K562 (cell line): ENCODE measurements around the gene CHSY3. TPM values are rescaled to one million over a fixed set of nuclear protein-coding genes. Genes with fewer than 3 reads are reported as not detected.

Source experiments
- ATAC-seq: fragments of 200-7000 bp; cut with Tn5 transposase; 3 replicates; pipeline ENCODE4 v1.9.1; 2020; ENCODE audit warnings: moderate library complexity
- BruUV-seq: library from RNA; stranded (reverse); fragments of 400-500 nt; replicated peaks from 2 replicates; lab custom pipeline; 2021; lab: Mats Ljungman, UMichigan
- CTCF ChIA-PET: fragments of 300-600 bp; formaldehyde crosslinking; extraction: SDS; loops from one replicate; lab custom pipeline; 2021; ENCODE audit warnings: low intra/inter-chr PET ratio; lab: Yijun Ruan, JAX
- POLR2A ChIA-PET: fragments of 300-600, 350-650 bp; sonication (Branson Sonifier 250); formaldehyde crosslinking; extraction: SDS; loops from one replicate; lab custom pipeline; 2021; ENCODE audit warnings: antibody characterized with exemption, inconsistent platforms; lab: Yijun Ruan, JAX
- DNase-seq, 4 experiments: peaks; one replicate each; pipeline versions ENCODE4 v3.0.0 to v3.0.0-alpha.2; 2011 to 2018; ENCODE audit warnings: low spot score in 3 of 4, mixed read lengths in 3 of 4; ENCODE audit errors: extremely low read depth in 1 of 4
- FAIRE-seq: peaks from 2 replicates; lab custom pipeline; 2011; peaks lifted over from hg19 to GRCh38; lab: Jason Lieb, UNC
- H2AFZ ChIP-seq: 2 replicates; pipeline ENCODE4 v1.6.0; 2011; ENCODE audit warnings: low read depth, low read length, control low read depth, inconsistent platforms
- H3K27ac ChIP-seq: fragments of 200-600 bp; 3 replicates; pipeline ENCODE4 v1.8.0; 2011; ENCODE audit warnings: low read depth, mild to moderate bottlenecking, control low read depth, inconsistent platforms, low read length, moderate library complexity, mixed read lengths; ENCODE audit errors: extremely low read depth
- H3K27me3 ChIP-seq, 2 experiments: fragments of 300-600 bp in 1 of 2; 2 replicates in 1 of 2; 3 replicates in 1 of 2; pipeline versions ENCODE4 v1.6.0 to v1.8.0; 2011; ENCODE audit warnings: inconsistent platforms in 2 of 2, low read length in 2 of 2, mild to moderate bottlenecking in 1 of 2, mixed read lengths in 1 of 2, moderate library complexity in 1 of 2; ENCODE audit not compliant: control insufficient read depth in 2 of 2, insufficient read depth in 2 of 2
- H3K36me3 ChIP-seq: fragments of 300-600 bp; 3 replicates; pipeline ENCODE4 v1.8.0; 2011; ENCODE audit warnings: mild to moderate bottlenecking, low read length, inconsistent platforms; ENCODE audit not compliant: control insufficient read depth, insufficient read depth
- H3K4me1 ChIP-seq, 2 experiments: fragments of 200-600 bp in 1 of 2; replicated peaks in 1 of 2; 2 replicates in 1 of 2; 3 replicates in 1 of 2; pipeline versions ENCODE4 v1.5.1 to v1.8.0; 2011; ENCODE audit warnings: inconsistent platforms in 2 of 2, low read length in 2 of 2, mild to moderate bottlenecking in 1 of 2, mixed read lengths in 1 of 2, moderate library complexity in 1 of 2; ENCODE audit not compliant: control insufficient read depth in 2 of 2, insufficient read depth in 2 of 2
- H3K4me2 ChIP-seq: 2 replicates; pipeline ENCODE4 v1.6.1; 2011; ENCODE audit warnings: low read length, control low read depth, inconsistent platforms, mixed read lengths; ENCODE audit not compliant: insufficient read depth
- H3K4me3 ChIP-seq: fragments of 200-600 bp; sonication (generic), shearing (Covaris generic); 2 replicates; pipeline ENCODE4 v1.5.1; 2016; ENCODE audit warnings: control low read depth, inconsistent platforms
- H3K79me2 ChIP-seq: fragments of 200-600 bp; 3 replicates; pipeline ENCODE4 v1.8.0; 2011; ENCODE audit warnings: low read length, inconsistent platforms; ENCODE audit not compliant: control insufficient read depth, insufficient read depth
- H3K9ac ChIP-seq, 2 experiments: 2 replicates each; pipeline versions ENCODE4 v1.6.0 to v1.6.1; 2011; ENCODE audit warnings: low read depth in 2 of 2, low read length in 2 of 2, control low read depth in 1 of 2, inconsistent platforms in 1 of 2, mild to moderate bottlenecking in 1 of 2, mixed read lengths in 1 of 2; ENCODE audit not compliant: insufficient read depth in 1 of 2
- H3K9me1 ChIP-seq: one replicate; pipeline ENCODE4 v1.6.0; 2011; ENCODE audit warnings: inconsistent platforms, mild to moderate bottlenecking, low read length, moderate library complexity; ENCODE audit not compliant: control insufficient read depth, insufficient read depth
- H3K9me3 ChIP-seq: replicated peaks from 2 replicates; pipeline ENCODE4 v1.5.1; 2011; ENCODE audit warnings: low read depth, low read length, inconsistent platforms; ENCODE audit not compliant: control insufficient read depth, insufficient read depth
- H4K20me1 ChIP-seq: replicated peaks from 2 replicates; pipeline ENCODE4 v1.6.1; 2011; ENCODE audit warnings: low read length, inconsistent platforms, mixed read lengths; ENCODE audit not compliant: control insufficient read depth, insufficient read depth
- ATF4 ChIP-seq: fragments of 450-650 bp; formaldehyde crosslinking; IDR thresholded peaks from 2 replicates; pipeline ENCODE4 v1.4.0; 2022; ENCODE audit warnings: mild to moderate bottlenecking, moderate library complexity
- CBX3 ChIP-seq, 2 experiments: IDR thresholded peaks; 1 replicate in 1 of 2; 2 replicates in 1 of 2; pipeline ENCODE4 v1.6.1; 2012; ENCODE audit warnings: inconsistent platforms in 2 of 2, low read length in 2 of 2, borderline replicate concordance in 1 of 2, control low read depth in 1 of 2
- NFATC3 ChIP-seq: fragments of 450-650 bp; IDR thresholded peaks from 2 replicates; pipeline ENCODE4 v1.6.1; 2017; ENCODE audit warnings: mild to moderate bottlenecking
- POLR2AphosphoS2 ChIP-seq: IDR thresholded peaks from 2 replicates; pipeline ENCODE4 v1.6.1; 2012; ENCODE audit warnings: low read length, improper control_type of control experiment
- PRDM10 ChIP-seq: fragments of 450-650 bp; IDR thresholded peaks from 2 replicates; pipeline ENCODE4 v1.6.1; 2018; ENCODE audit not compliant: partially characterized antibody
- RAD21 ChIP-seq, 2 experiments: fragments of 250-450 bp in 1 of 2; fragments of 450-650 bp in 1 of 2; sonication (Bioruptor Pico) in 1 of 2; formaldehyde crosslinking in 1 of 2; IDR thresholded peaks in 1 of 2; conservative IDR thresholded peaks in 1 of 2; 2 replicates each; pipeline versions ENCODE4 v1.4.0 to v1.8.0; 2020 to 2022; ENCODE audit warnings: mild to moderate bottlenecking in 2 of 2, moderate library complexity in 1 of 2
- TRIM28 ChIP-seq: fragments of 450-650 bp; IDR thresholded peaks from 2 replicates; pipeline ENCODE4 v1.6.1; 2017
- ZBTB8A ChIP-seq: fragments of 450-650 bp; IDR thresholded peaks from 2 replicates; pipeline ENCODE4 v1.6.1; 2018; ENCODE audit warnings: mild to moderate bottlenecking, moderate library complexity; ENCODE audit not compliant: partially characterized antibody
- ZNF280B ChIP-seq: fragments of 250-450 bp; sonication (Bioruptor Pico); IDR thresholded peaks from 2 replicates; pipeline ENCODE4 v1.5.1; 2021; ENCODE audit warnings: mild to moderate bottlenecking
- ZNF699 ChIP-seq: fragments of 250-450 bp; sonication (Bioruptor Pico); IDR thresholded peaks from 2 replicates; pipeline ENCODE4 v1.8.0; 2021; ENCODE audit warnings: mild to moderate bottlenecking, moderate library complexity; ENCODE audit not compliant: insufficient replicate concordance
- WGBS: fragments of 100-300 bp; shearing (Covaris generic); methylation state at CpG from one replicate; pipeline ENCODE4 v1.1.6; 2016; ENCODE audit warnings: low coverage, mixed read lengths; ENCODE audit not compliant: insufficient coverage; ENCODE audit errors: missing lambda C conversion rate; 5-methylcytosine and 5-hydroxymethylcytosine counted together
- in situ Hi-C: fragments of 300-500 bp; cut with MboI; formaldehyde crosslinking; loops from 4 replicates; pipeline ENCODE4 v1.15.0; 2018; ENCODE audit warnings: inconsistent platforms, mixed read lengths
- intact Hi-C: fragments of 100-400 bp; cut with micrococcal nuclease; formaldehyde crosslinking; loops from 2 replicates; pipeline ENCODE4 v1.14.2; 2022
- polyA plus RNA-seq, 8 experiments: library from polyadenylated mRNA; depleted of rRNA in 4 of 8; stranded (reverse) in 5 of 8; unstranded in 3 of 8; fragments of >200 nt; fragmentation: Nextera tagmentation in 2 of 8; fragmentation: Illumina TruSeq in 1 of 8; extraction: Ambion mirVana in 2 of 8; extraction: Trizol in 1 of 8; gene quantifications; 2 replicates each; pipeline versions ENCODE4 v1.2.1 to v1.2.3, GENCODE V29; 2011 to 2014; ENCODE audit warnings: inconsistent platforms in 1 of 8, missing spikeins in 1 of 8
- total RNA-seq, 7 experiments: library from RNA; depleted of rRNA in 6 of 7; stranded (reverse); fragments of >200 nt in 6 of 7; fragmentation: Illumina TruSeq in 2 of 7; extraction: Trizol in 2 of 7; gene quantifications; 2 replicates each; pipeline versions ENCODE4 v1.2.1 to v1.2.3, GENCODE V29; 2011 to 2021; ENCODE audit warnings: low replicate concordance in 1 of 7

The CHSY3 gene
- total and polyA plus RNA-seq, 9 of the 15 experiments (the other 6 are each of a cell fraction or from before 2014, with no cell fraction given): 0.04 TPM; not detected in 8

GRCh38 chr5:130213607-130214006 is 309.3 kb downstream of the CHSY3 start:
- Histone ChIP-seq H3K9me3 (no peaks in the 10 kb centered on the region), H4K20me1 (no peaks in the 10 kb centered on the region), H3K9me1 (no peaks in the 10 kb centered on the region), H3K4me3 (no peak overlapping the region), H3K79me2 (no peaks in the 10 kb centered on the region), H2AFZ (no peak overlapping the region), H3K27ac (no peak overlapping the region), H3K4me2 (no peak overlapping the region), H3K9ac (no peak overlapping the region), H3K4me1 (no peaks in the 10 kb centered on the region), H3K27me3 (no peaks in the 10 kb centered on the region), H3K36me3 (no peaks in the 10 kb centered on the region)
- intact Hi-C loops (no loop called here), in situ Hi-C loops (no loop called here)
- BruUV-seq: no TSS peak
- TF ChIP-seq TRIM28: no peak
- no peak for TF ChIP-seq ZNF699
- TF ChIP-seq ATF4 (CRISPR knock-in tag): no peak
- TF ChIP-seq PRDM10: no peak
- no peak for TF ChIP-seq NFATC3
- no peak for TF ChIP-seq RAD21 (CRISPR knock-in tag; conservative IDR thresholded peaks at IDR 0.05 in 1 of 2, IDR thresholded peaks at IDR 0.05 in 1 of 2)
- no peak for TF ChIP-seq POLR2AphosphoS2
- no peak for TF ChIP-seq ZBTB8A
- no peak for TF ChIP-seq ZNF280B
- TF ChIP-seq CBX3 (IDR thresholded peaks at IDR 0.05; ENCODE audit: borderline replicate concordance in 1 of 2, low read length in 2 of 2): no peak
- WGBS: 0% methylated on average over 3 of the region's 3 CpGs
- no peak for FAIRE-seq
- ChIA-PET POLR2A (no interaction called here), CTCF (no interaction called here)
- DNase-seq: no peak
- ATAC-seq: no peak
